IMR-90 (cell line): ENCODE data around the gene DOCK2. TPM values are rescaled to one million over a fixed set of nuclear protein-coding genes. Genes with fewer than 3 reads are reported as not detected.

Source experiments
- ATAC-seq: fragments of 200-7000 bp; cut with Tn5 transposase; 2 replicates; pipeline ENCODE4 v1.9.1; 2020; ENCODE audit warnings: low read depth, mild to moderate bottlenecking, moderate library complexity
- BruUV-seq: library from RNA; stranded (reverse); fragments of 400-500 nt; replicated peaks from 2 replicates; lab custom pipeline; 2021; lab: Mats Ljungman, UMichigan
- CTCF ChIA-PET: fragments of 300-600 bp; formaldehyde crosslinking; extraction: SDS; loops from one replicate; lab custom pipeline; 2021; ENCODE audit warnings: antibody characterized with exemption; lab: Yijun Ruan, JAX
- POLR2A ChIA-PET: fragments of 300-600 bp; sonication (Branson Sonifier 250); formaldehyde crosslinking; loops from one replicate; lab custom pipeline; 2022; ENCODE audit warnings: antibody characterized with exemption; ENCODE audit not compliant: unreplicated experiment; lab: Charles Lee
- DNase-seq: peaks from one replicate; pipeline ENCODE4 v3.0.0; 2013
- H2AFZ ChIP-seq: replicated peaks from 2 replicates; pipeline ENCODE3; 2013; ENCODE audit warnings: low read length, mild to moderate bottlenecking; ENCODE audit not compliant: poor library complexity
- H2AK5ac ChIP-seq: 2 replicates; pipeline ENCODE4 v1.6.1; 2013; ENCODE audit warnings: low read depth, low read length, inconsistent platforms
- H2AK9ac ChIP-seq: replicated peaks from 2 replicates; pipeline ENCODE3; 2013; ENCODE audit warnings: mild to moderate bottlenecking, low read depth, low read length, moderate library complexity; ENCODE audit not compliant: poor library complexity
- H2BK120ac ChIP-seq: 2 replicates; pipeline ENCODE4 v1.6.1; 2013; ENCODE audit warnings: low read depth, low read length, inconsistent platforms
- H2BK15ac ChIP-seq: 3 replicates; pipeline ENCODE4 v1.6.1; 2013; ENCODE audit warnings: low read depth, low read length, inconsistent platforms
- H2BK20ac ChIP-seq: 2 replicates; pipeline ENCODE4 v1.6.1; 2013; ENCODE audit warnings: low read depth, mild to moderate bottlenecking, inconsistent platforms, low read length, moderate library complexity
- H2BK5ac ChIP-seq: 2 replicates; pipeline ENCODE4 v1.6.1; 2013; ENCODE audit warnings: mild to moderate bottlenecking, low read depth, low read length, inconsistent platforms; ENCODE audit not compliant: poor library complexity, severe bottlenecking
- H3K14ac ChIP-seq: replicated peaks from 2 replicates; pipeline ENCODE4 v1.6.1; 2013; ENCODE audit warnings: low read depth, low read length, inconsistent platforms
- H3K18ac ChIP-seq: 2 replicates; pipeline ENCODE4 v1.6.1; 2013; ENCODE audit warnings: low read depth, low read length, control low read depth
- H3K23ac ChIP-seq: 2 replicates; pipeline ENCODE4 v1.6.1; 2013; ENCODE audit warnings: low read depth, low read length, inconsistent platforms
- H3K27ac ChIP-seq: 2 replicates; pipeline ENCODE4 v1.5.1; 2013; ENCODE audit warnings: mild to moderate bottlenecking, control low read depth, low read length; ENCODE audit not compliant: insufficient read depth
- H3K27me3 ChIP-seq: 2 replicates; pipeline ENCODE4 v1.6.1; 2013; ENCODE audit warnings: low read length; ENCODE audit not compliant: control insufficient read depth, insufficient read depth
- H3K36me3 ChIP-seq: 2 replicates; pipeline ENCODE4 v1.6.1; 2013; ENCODE audit warnings: low read length, mixed read lengths; ENCODE audit not compliant: control insufficient read depth, insufficient read depth
- H3K4ac ChIP-seq: 2 replicates; pipeline ENCODE4 v1.6.1; 2013; ENCODE audit warnings: low read depth, low read length, inconsistent platforms
- H3K4me1 ChIP-seq: 2 replicates; pipeline ENCODE4 v1.6.1; 2013; ENCODE audit warnings: low read length, mixed read lengths; ENCODE audit not compliant: control insufficient read depth, insufficient read depth
- H3K4me2 ChIP-seq: 2 replicates; pipeline ENCODE4 v1.6.1; 2013; ENCODE audit warnings: low read depth, mild to moderate bottlenecking, control low read depth, low read length, moderate library complexity
- H3K4me3 ChIP-seq: 2 replicates; pipeline ENCODE4 v1.5.1; 2013; ENCODE audit warnings: low read depth, mild to moderate bottlenecking, control low read depth, low read length, moderate library complexity; ENCODE audit not compliant: insufficient read depth
- H3K56ac ChIP-seq: 2 replicates; pipeline ENCODE4 v1.6.1; 2013; ENCODE audit warnings: low read length, inconsistent platforms; ENCODE audit not compliant: insufficient read depth; ENCODE audit errors: extremely low read depth
- H3K79me1 ChIP-seq, 2 experiments: 2 replicates each; pipeline ENCODE4 v1.6.1; 2013; ENCODE audit warnings: low read length in 2 of 2, inconsistent platforms in 1 of 2, low read depth in 1 of 2
- H3K9ac ChIP-seq: 2 replicates; pipeline ENCODE4 v1.6.1; 2013; ENCODE audit warnings: low read depth, low read length, control low read depth
- H3K9me1 ChIP-seq: 2 replicates; pipeline ENCODE4 v1.6.1; 2013; ENCODE audit warnings: low read length, inconsistent platforms; ENCODE audit not compliant: insufficient read depth
- H3K9me3 ChIP-seq: 2 replicates; pipeline ENCODE4 v1.6.1; 2013; ENCODE audit warnings: low read length; ENCODE audit not compliant: control insufficient read depth, insufficient read depth
- H4K20me1 ChIP-seq: 2 replicates; pipeline ENCODE4 v1.6.1; 2013; ENCODE audit warnings: low read length, inconsistent platforms; ENCODE audit not compliant: insufficient read depth
- H4K5ac ChIP-seq: 2 replicates; pipeline ENCODE4 v1.6.1; 2013; ENCODE audit warnings: mild to moderate bottlenecking, low read depth, low read length, control low read depth
- H4K8ac ChIP-seq, 2 experiments: 2 replicates each; pipeline ENCODE4 v1.6.1; 2013; ENCODE audit warnings: low read depth in 2 of 2, low read length in 2 of 2, control low read depth in 1 of 2, inconsistent platforms in 1 of 2
- H4K91ac ChIP-seq: 2 replicates; pipeline ENCODE4 v1.6.1; 2013; ENCODE audit warnings: low read depth, low read length, inconsistent platforms; ENCODE audit not compliant: insufficient read depth
- BHLHE40 ChIP-seq: fragments of 150-350 bp; IDR thresholded peaks from 2 replicates; pipeline ENCODE4 v1.6.1; 2016; ENCODE audit warnings: mild to moderate bottlenecking, low read depth, low read length
- CEBPB ChIP-seq: IDR thresholded peaks from 2 replicates; pipeline ENCODE4 v1.6.1; 2012; ENCODE audit warnings: low read depth, low read length, improper control_type of control experiment
- CHD1 ChIP-seq: IDR thresholded peaks from 2 replicates; pipeline ENCODE4 v1.6.1; 2012; ENCODE audit warnings: low read depth, low read length, improper control_type of control experiment
- FOS ChIP-seq: fragments of 150-350 bp; IDR thresholded peaks from 2 replicates; pipeline ENCODE4 v1.6.1; 2016; ENCODE audit warnings: low read depth, low read length
- MAFK ChIP-seq: IDR thresholded peaks from 2 replicates; pipeline ENCODE4 v1.6.1; 2012; ENCODE audit warnings: low read depth, low read length, improper control_type of control experiment
- MAZ ChIP-seq: IDR thresholded peaks from 2 replicates; pipeline ENCODE4 v1.6.1; 2012; ENCODE audit warnings: low read depth, mild to moderate bottlenecking, low read length, improper control_type of control experiment, moderate library complexity, borderline replicate concordance
- MXI1 ChIP-seq: IDR thresholded peaks from 2 replicates; pipeline ENCODE4 v1.6.1; 2012; ENCODE audit warnings: low read depth, mild to moderate bottlenecking, low read length, moderate library complexity, borderline replicate concordance
- NFE2L2 ChIP-seq: fragments of 150-350 bp; IDR thresholded peaks from 2 replicates; pipeline ENCODE4 v1.6.1; 2016; ENCODE audit warnings: low read depth, mild to moderate bottlenecking, low read length
- POLR2A ChIP-seq: IDR thresholded peaks from 2 replicates; pipeline ENCODE4 v1.6.1; 2012; ENCODE audit warnings: mild to moderate bottlenecking, low read depth, low read length
- RAD21 ChIP-seq: IDR thresholded peaks from 2 replicates; pipeline ENCODE4 v1.6.1; 2012; ENCODE audit warnings: low read length, improper control_type of control experiment
- RCOR1 ChIP-seq: IDR thresholded peaks from 2 replicates; pipeline ENCODE4 v1.6.1; 2012; ENCODE audit warnings: mild to moderate bottlenecking, low read length, improper control_type of control experiment; ENCODE audit not compliant: insufficient replicate concordance
- RFX5 ChIP-seq: IDR thresholded peaks from 2 replicates; pipeline ENCODE4 v1.8.0; 2012; ENCODE audit warnings: low read depth, mild to moderate bottlenecking, low read length, moderate library complexity
- WGBS, 2 experiments: methylation state at CpG; one replicate each; pipeline versions ENCODE4 v1.1.5 to v1.1.7; 2013; ENCODE audit warnings: missing lambda C conversion rate in 2 of 2; ENCODE audit not compliant: insufficient read length in 1 of 2; ENCODE audit errors: extremely low coverage in 2 of 2; 5-methylcytosine and 5-hydroxymethylcytosine counted together
- dilution Hi-C: fragments of 300-500 bp; cut with HindIII; formaldehyde crosslinking; loops from one replicate; pipeline ENCODE4 v1.14.3; 2018; ENCODE audit warnings: low sequenced_read_pairs; ENCODE audit not compliant: unreplicated experiment
- in situ Hi-C: fragments of 300-500 bp; cut with MboI; formaldehyde crosslinking; loops from 3 replicates; pipeline ENCODE4 v1.14.3; 2019; ENCODE audit warnings: low sequenced_read_pairs, inconsistent platforms, mixed read lengths
- intact Hi-C: fragments of 100-400 bp; cut with micrococcal nuclease; formaldehyde crosslinking; loops from 2 replicates; pipeline ENCODE4 v1.10.0; 2022
- polyA plus RNA-seq, 3 experiments: library from polyadenylated mRNA; depleted of rRNA; stranded (reverse); fragments of >200 nt; gene quantifications; 2 replicates each; pipeline ENCODE4 v1.2.3, GENCODE V29; 2012; ENCODE audit warnings: low replicate concordance in 1 of 3
- total RNA-seq: library from RNA; depleted of rRNA; stranded (reverse); fragments of >200 nt; gene quantifications from 2 replicates; pipeline ENCODE4 v1.2.3, GENCODE V29; 2012
- TF ChIP-seq, protein P1 (sequence below): conservative IDR thresholded peaks from 2 replicates; pipeline ENCODE4 v1.5.1; 2012; ENCODE audit warnings: mild to moderate bottlenecking, low read depth, low read length, improper control_type of control experiment
- TF ChIP-seq, protein P2 (sequence below): fragments of 150-350 bp; IDR thresholded peaks from 2 replicates; pipeline ENCODE4 v1.6.1; 2016; ENCODE audit warnings: low read depth, mild to moderate bottlenecking, low read length, moderate library complexity, borderline replicate concordance

The DOCK2 gene
- total and polyA plus RNA-seq, 2 of the 4 experiments (the other 2 are of a cell fraction), result 0.72 to 3.0 TPM

DNA sequence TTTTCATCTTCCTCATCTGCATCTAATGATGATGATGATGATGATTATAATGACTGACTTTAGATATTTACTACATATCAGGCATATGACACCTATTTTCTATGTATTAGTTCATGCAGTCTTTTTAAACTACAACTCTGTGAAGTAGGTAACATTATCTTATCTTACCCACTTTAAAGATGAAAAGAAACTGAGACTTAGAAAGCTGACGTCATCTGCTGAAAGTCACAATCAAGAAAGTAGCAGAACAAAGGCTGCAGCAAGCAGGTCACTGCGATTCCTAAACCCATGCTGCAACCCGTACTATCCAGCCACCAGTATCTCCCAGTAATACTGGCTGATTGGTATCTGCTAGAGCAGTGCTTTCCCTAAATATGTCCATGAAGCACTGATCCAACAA lies 383.3 kb downstream of the DOCK2 start:
- Histone ChIP-seq H2AK9ac (no peak overlapping the region), H2BK20ac (no peak overlapping the region), H4K91ac (no peak overlapping the region), H4K20me1 (no peaks in the 10 kb centered on the region), H2AFZ (no peak overlapping the region), H3K4ac (no peak overlapping the region), H3K27ac (no peak overlapping the region), H3K9me1 (no peaks in the 10 kb centered on the region), H3K18ac (no peak overlapping the region), H2BK15ac (no peak overlapping the region), H3K79me1 (no peaks in the 10 kb centered on the region), H2BK5ac (no peak overlapping the region), H2AK5ac (no peak overlapping the region), H3K14ac (no peak overlapping the region), H2BK120ac (no peak overlapping the region), H4K5ac (no peak overlapping the region), H3K9me3 (no peaks in the 10 kb centered on the region), H4K8ac (no peak overlapping the region), H3K4me2 (no peak overlapping the region), H3K27me3 (peaks cover 15% of the 10 kb centered on the region), H3K9ac (no peak overlapping the region), H3K4me1 (no peaks in the 10 kb centered on the region), H3K36me3 (no peaks in the 10 kb centered on the region), H3K56ac (no peak overlapping the region), H3K23ac (no peak overlapping the region), H3K4me3 (no peak overlapping the region)
- intact Hi-C loops (no loop called here), dilution Hi-C loops (no loop called here), in situ Hi-C loops (no loop called here)
- ChIA-PET POLR2A (no interaction called here), CTCF (no interaction called here)
- TF ChIP-seq POLR2A (no peak), RAD21 (no peak), RFX5 (no peak), MAFK (no peak), MXI1 (no peak), CHD1 (no peak), CEBPB (no peak), RCOR1 (no peak), BHLHE40 (no peak), MAZ (no peak), NFE2L2 (no peak), FOS (no peak)
- TF ChIP-seq, protein P1, sequence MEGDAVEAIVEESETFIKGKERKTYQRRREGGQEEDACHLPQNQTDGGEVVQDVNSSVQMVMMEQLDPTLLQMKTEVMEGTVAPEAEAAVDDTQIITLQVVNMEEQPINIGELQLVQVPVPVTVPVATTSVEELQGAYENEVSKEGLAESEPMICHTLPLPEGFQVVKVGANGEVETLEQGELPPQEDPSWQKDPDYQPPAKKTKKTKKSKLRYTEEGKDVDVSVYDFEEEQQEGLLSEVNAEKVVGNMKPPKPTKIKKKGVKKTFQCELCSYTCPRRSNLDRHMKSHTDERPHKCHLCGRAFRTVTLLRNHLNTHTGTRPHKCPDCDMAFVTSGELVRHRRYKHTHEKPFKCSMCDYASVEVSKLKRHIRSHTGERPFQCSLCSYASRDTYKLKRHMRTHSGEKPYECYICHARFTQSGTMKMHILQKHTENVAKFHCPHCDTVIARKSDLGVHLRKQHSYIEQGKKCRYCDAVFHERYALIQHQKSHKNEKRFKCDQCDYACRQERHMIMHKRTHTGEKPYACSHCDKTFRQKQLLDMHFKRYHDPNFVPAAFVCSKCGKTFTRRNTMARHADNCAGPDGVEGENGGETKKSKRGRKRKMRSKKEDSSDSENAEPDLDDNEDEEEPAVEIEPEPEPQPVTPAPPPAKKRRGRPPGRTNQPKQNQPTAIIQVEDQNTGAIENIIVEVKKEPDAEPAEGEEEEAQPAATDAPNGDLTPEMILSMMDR, result no peak
- TF ChIP-seq, protein P2, sequence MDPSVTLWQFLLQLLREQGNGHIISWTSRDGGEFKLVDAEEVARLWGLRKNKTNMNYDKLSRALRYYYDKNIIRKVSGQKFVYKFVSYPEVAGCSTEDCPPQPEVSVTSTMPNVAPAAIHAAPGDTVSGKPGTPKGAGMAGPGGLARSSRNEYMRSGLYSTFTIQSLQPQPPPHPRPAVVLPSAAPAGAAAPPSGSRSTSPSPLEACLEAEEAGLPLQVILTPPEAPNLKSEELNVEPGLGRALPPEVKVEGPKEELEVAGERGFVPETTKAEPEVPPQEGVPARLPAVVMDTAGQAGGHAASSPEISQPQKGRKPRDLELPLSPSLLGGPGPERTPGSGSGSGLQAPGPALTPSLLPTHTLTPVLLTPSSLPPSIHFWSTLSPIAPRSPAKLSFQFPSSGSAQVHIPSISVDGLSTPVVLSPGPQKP, result no peak
- no peak for DNase-seq
- no TSS peak for BruUV-seq
- ATAC-seq, result no peak
- 80% methylated on average over 1 of the region's 3 CpGs; no CpG with 5 or more reads in 1 of the 2 experiments for WGBS, 2 experiments
